ENCODE results near the gene ANXA11.
A peak's percentile ranks its signal among the peaks of the same experiment; 100 is the strongest.

Gene ANXA11

DNA sequence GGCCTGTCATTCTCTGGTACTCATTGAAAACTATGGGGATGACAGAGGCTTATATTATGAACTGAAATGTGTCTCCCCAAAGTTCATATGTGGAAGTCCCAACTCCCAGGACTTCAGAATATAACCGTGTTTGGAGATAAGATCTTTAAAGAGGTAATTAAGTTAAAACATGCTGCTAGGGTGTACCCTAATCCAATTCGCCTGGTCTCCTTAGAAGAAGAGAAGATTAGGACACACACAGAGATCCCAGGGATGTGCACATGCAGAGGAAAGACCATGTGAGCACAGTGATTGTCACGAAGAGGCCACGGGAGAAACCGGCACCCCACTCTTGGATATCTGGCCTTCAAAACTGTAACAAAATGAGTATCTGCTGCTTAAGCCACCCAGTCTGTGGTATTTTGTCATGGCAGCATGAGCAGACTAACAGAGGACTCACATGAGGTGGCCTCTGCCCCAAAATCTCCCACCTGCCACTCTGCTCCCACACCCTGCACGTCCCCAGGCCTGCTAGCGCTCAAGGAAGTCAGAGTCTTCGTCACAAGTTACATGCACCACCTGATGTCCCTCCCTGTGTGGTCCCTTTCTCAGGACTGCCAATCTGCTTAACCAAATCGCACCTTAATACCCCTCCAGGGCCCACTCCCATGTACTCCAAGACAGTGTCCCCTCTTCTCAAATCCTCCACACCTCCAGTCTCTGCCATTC is 46.0 kb downstream of the ANXA11 start:
- H3K36me3 Mint-ChIP-seq (ENCODE audit: low read depth): peaks cover 100% of the 10 kb centered on the region
- H3K9me3 Mint-ChIP-seq: no peaks in the 10 kb centered on the region

DNA sequence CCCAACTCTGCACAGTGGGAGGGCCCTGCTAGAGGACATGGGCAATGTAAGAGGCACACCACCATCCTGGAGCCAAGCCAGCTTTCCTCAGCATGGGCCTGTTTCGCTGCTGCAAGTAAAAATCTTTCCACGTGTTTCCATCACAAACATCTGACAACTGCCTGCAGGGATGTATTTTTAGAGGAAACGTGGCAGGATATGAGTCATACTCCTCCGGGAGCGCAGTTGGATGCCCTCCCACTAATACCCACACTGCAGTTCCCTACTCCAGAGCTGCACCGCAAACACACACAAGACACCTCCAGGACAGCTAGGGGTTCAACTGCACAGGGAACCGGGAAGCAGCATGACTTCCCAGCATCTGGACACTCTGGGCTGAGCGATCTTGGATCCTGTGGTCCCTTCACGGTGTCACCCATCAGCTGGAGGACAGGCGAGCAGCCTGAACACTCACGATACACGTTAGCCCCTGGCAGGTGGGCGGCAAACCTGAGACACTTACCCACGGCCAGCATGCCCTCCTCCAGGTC is 46.7 kb downstream of the ANXA11 start:
- H3K9me3 Mint-ChIP-seq: no peaks in the 10 kb centered on the region
- H3K27me3 Mint-ChIP-seq: no peaks in the 10 kb centered on the region
- peak overlapping the region; percentile 35 for H3K4me3 Mint-ChIP-seq
- H3K27ac Mint-ChIP-seq: peak overlapping the region; percentile 16
- peaks cover 100% of the 10 kb centered on the region for H3K36me3 Mint-ChIP-seq (ENCODE audit: low read depth)
- intact Hi-C loops (cut with micrococcal nuclease): no loop called here
- H3K4me1 Mint-ChIP-seq (ENCODE audit: low read depth): peaks cover 62% of the 10 kb centered on the region

More for the DNA sequence above, 46.0 kb downstream of the ANXA11 start:
- H3K27me3 Mint-ChIP-seq: no peaks in the 10 kb centered on the region
- peak overlapping the region; percentile 35 for H3K4me3 Mint-ChIP-seq
- intact Hi-C loops (cut with micrococcal nuclease): no loop called here
- peaks cover 69% of the 10 kb centered on the region for H3K4me1 Mint-ChIP-seq (ENCODE audit: low read depth)
- H3K27ac Mint-ChIP-seq: peak overlapping the region; percentile 16

DNA sequence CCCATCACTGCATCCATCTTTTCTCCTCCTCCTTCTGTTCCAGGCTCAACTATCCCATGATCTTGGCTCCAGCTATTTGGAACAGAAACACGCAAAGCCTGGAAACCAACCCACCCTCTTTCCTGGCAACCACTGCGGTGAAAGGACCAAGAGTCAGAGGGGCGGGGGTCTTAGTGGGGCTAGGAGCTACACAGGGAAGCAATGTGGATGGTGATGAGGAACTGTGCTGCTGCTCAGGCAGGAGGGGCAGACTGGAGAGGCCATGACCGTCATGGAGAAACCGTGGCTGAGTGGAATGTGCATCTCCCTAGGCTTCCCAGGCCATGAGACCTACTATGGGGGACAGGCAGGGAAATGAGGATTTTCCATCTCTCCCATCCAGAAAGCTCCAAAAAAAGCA is 47.2 kb downstream of the ANXA11 start:
- Mint-ChIP-seq H3K9me3 (no peaks in the 10 kb centered on the region), H3K4me3 (no peak overlapping the region), H3K27ac (peak overlapping the region; percentile 16)

DNA sequence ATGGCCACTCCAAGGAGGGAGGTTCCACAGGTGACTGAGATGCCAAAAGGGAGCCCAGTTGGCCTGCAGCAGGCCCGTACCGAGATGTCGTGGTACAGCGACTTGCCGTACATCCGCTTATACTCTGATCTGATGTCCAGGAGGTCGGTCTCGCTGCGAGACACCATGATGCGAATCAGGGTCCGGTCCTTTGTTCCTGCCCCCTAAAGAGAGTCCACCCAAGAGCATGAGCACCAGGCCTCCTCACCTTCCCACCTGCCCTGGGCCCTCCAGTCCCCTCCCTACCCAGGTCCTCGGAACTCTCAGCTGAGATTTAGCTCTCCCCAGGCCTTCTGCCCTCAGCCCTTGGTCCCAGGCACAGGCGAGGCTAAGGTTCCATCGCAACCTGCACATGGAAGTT is 47.8 kb downstream of the ANXA11 start:
- Mint-ChIP-seq H3K4me3 (no peak overlapping the region), H3K9me3 (no peaks in the 10 kb centered on the region), H3K27ac (no peak overlapping the region), H3K4me1 (ENCODE audit: low read depth) (peaks cover 57% of the 10 kb centered on the region), H3K36me3 (ENCODE audit: low read depth) (peaks cover 100% of the 10 kb centered on the region), H3K27me3 (no peaks in the 10 kb centered on the region)
- intact Hi-C loops (cut with micrococcal nuclease): no loop called here

More for the DNA sequence above, 47.2 kb downstream of the ANXA11 start:
- Mint-ChIP-seq H3K36me3 (ENCODE audit: low read depth) (peaks cover 100% of the 10 kb centered on the region), H3K4me1 (ENCODE audit: low read depth) (peaks cover 57% of the 10 kb centered on the region), H3K27me3 (no peaks in the 10 kb centered on the region)
- intact Hi-C loops (cut with micrococcal nuclease): no loop called here

DNA sequence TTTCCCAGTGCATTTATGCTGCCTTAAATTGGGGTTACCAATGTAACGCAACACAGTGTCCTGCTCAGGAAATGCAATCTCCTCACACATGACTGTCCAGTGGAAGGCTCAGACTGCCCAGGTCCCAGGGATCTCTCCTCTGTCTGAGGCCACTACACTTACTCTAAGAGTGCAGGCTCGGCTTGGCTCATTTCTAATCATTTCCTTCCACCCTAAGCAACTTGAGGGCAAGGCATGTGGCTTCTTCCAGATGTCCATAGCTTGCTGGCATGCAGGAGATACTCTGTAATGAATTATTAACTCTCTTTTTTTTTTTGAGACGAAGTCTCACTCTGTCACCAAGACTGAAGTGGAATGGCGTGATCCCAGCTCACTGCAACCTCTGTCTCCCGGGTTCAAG is 49.1 kb downstream of the ANXA11 start:
- peaks cover 47% of the 10 kb centered on the region for H3K4me1 Mint-ChIP-seq (ENCODE audit: low read depth)
- peaks cover 100% of the 10 kb centered on the region for H3K36me3 Mint-ChIP-seq (ENCODE audit: low read depth)
- no peak overlapping the region for H3K27ac Mint-ChIP-seq
- no peaks in the 10 kb centered on the region for H3K27me3 Mint-ChIP-seq
- intact Hi-C loops (cut with micrococcal nuclease): no loop called here
- no peaks in the 10 kb centered on the region for H3K9me3 Mint-ChIP-seq
- H3K4me3 Mint-ChIP-seq: no peak overlapping the region

DNA sequence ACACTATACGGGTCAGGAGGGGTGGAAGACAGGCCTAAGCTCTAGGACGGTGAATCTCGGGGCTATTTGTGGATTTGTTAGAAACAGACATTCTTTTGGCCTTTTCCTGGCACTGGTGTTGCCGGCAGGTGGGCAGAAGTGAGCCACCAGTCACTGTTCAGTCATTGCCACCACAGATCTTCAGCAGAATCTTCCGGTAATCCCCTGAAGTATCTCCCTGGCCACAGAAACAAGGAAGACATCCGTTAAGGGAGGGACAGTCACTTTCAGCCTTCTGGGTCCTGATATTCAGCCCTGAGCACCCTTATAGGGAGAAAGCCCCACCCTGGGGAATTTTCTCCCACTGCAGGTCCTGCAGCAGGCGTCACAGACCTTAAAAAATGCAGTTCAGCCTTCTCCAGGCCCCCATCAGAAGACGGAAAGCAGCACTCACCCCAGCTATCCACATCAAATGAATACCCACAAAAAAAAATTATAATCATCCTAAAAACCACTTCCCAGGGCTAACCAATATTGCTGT is 49.6 kb downstream of the ANXA11 start:
- Mint-ChIP-seq H3K27me3 (no peaks in the 10 kb centered on the region), H3K27ac (no peak overlapping the region), H3K4me3 (no peak overlapping the region), H3K4me1 (ENCODE audit: low read depth) (peaks cover 42% of the 10 kb centered on the region), H3K36me3 (ENCODE audit: low read depth) (peaks cover 100% of the 10 kb centered on the region), H3K9me3 (no peaks in the 10 kb centered on the region)
- intact Hi-C loops (cut with micrococcal nuclease): no loop called here

DNA sequence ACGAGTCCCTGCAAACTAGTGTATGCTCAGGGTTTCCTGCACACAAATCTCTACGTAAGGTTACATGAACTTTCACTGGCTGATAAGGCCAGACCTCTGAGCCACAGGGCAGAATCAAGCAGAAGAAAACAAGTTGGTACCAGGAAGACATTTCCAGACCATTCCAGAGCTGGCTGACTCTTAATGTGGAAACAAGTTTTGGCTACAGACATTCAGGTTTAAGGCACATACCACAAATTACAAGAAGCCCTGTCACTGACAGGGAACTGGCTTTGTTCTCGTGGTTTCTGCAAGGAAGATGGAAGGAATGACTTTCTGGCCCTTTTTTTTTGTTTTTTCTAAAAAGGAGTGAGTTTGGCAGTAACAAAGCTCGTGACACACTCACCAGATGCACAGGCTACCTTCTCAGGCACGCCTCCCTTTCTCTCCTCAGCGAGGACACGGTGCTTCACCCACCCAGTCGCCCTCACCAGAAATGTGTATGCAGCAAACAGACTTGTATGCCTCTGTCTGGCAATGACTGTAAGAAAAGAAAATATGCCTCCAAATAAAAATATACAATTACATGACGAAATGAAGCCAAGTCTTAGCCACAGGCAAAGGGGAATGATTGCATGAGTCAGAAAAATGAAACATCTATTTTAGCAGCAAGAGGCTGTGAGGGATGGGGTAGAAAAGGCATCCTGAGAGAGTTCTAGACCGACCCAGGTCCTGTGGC is 50.2 kb downstream of the ANXA11 start:
- intact Hi-C loops (cut with micrococcal nuclease): no loop called here
- Mint-ChIP-seq H3K27me3 (no peaks in the 10 kb centered on the region), H3K9me3 (no peaks in the 10 kb centered on the region), H3K27ac (no peak overlapping the region), H3K4me3 (no peak overlapping the region), H3K36me3 (ENCODE audit: low read depth) (peaks cover 100% of the 10 kb centered on the region), H3K4me1 (ENCODE audit: low read depth) (peaks cover 42% of the 10 kb centered on the region)

DNA sequence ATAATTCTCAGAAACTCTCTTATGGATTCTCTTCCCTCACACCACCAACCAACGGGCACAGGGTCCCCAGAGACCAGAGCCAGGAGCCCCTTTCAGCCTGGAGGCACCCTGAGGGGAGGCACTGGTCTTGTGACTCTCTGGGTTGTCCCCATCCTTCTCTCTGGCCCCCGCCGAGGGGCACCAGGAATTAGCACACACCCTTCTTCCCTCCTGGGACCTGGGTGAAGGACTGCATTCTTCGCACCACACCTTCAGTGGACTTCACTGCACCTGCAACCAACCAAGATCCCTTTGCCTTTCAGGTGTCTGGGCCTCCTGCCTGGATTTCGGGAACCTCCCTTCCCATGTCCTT is 50.7 kb downstream of the ANXA11 start:
- Mint-ChIP-seq H3K27ac (no peak overlapping the region), H3K4me1 (ENCODE audit: low read depth) (peaks cover 37% of the 10 kb centered on the region), H3K4me3 (no peak overlapping the region), H3K27me3 (no peaks in the 10 kb centered on the region), H3K9me3 (no peaks in the 10 kb centered on the region), H3K36me3 (ENCODE audit: low read depth) (peaks cover 100% of the 10 kb centered on the region)
- intact Hi-C loops (cut with micrococcal nuclease): no loop called here

DNA sequence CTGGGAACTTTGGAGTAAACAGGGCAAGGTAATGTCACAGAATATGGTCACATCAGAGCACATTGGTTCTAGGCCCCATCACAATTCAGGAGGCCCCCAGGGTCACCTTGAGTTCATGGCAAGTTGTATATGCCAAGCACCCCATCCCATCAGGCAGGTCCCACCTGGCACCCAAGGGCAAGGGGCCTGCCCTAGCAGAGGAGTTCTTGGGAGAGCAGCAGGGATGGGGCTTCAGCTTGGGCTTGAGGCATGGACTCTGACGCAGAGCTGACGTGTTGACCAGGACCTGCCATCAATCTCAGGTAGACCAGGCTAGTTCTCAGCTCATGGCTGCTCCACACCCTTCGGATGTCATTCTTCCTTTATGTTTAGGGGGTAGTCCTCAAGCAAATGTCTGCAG is 51.9 kb downstream of the ANXA11 start:
- H3K27ac Mint-ChIP-seq: no peak overlapping the region

DNA sequence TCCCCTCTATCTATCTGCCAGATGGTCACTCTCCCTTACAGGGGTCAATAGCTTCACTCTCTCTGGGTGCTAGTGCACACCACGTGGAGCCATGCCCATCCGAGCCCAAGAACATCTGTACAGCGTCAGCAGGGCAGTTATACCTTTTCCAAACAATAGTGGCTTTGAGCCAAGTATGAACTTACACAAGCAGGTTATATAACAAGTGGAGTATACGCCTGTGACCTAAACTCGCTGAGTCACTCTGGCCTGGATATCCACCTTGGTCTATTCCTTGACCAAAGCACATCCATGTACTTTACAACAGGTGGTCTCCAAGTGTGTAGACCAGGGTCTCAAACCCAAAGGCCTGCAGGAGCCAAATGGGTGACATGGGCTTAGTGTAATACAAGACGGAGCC is 52.5 kb downstream of the ANXA11 start:
- no peak overlapping the region for H3K27ac Mint-ChIP-seq
- no peaks in the 10 kb centered on the region for H3K9me3 Mint-ChIP-seq
- peaks cover 100% of the 10 kb centered on the region for H3K36me3 Mint-ChIP-seq (ENCODE audit: low read depth)

More for the DNA sequence above, 51.9 kb downstream of the ANXA11 start:
- intact Hi-C loops (cut with micrococcal nuclease): no loop called here
- H3K9me3 Mint-ChIP-seq: no peaks in the 10 kb centered on the region
- no peaks in the 10 kb centered on the region for H3K27me3 Mint-ChIP-seq
- no peak overlapping the region for H3K4me3 Mint-ChIP-seq
- peaks cover 100% of the 10 kb centered on the region for H3K36me3 Mint-ChIP-seq (ENCODE audit: low read depth)
- peaks cover 32% of the 10 kb centered on the region for H3K4me1 Mint-ChIP-seq (ENCODE audit: low read depth)

DNA sequence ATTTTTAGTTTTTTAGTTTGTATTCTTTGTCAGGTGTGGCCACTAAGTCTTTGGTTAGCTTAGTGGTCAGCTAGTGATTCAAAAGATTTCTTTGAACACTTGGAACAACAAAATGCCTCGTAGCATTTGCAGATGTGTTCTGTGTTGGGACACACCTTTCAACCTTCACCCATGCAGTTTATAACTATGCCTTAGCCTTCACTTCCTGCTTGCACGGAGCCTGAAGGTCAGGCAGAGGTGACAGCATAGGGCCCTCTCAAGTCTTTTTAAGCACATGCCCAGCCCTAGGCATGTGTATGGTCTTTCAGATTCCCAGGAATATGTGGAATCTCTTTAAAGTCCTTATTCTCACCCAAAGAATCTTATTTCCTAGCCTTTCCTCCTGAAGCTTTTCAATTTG is 55.2 kb downstream of the ANXA11 start:
- Mint-ChIP-seq H3K4me3 (no peak overlapping the region), H3K27ac (peak overlapping the region; percentile 39), H3K9me3 (no peaks in the 10 kb centered on the region), H3K36me3 (ENCODE audit: low read depth) (peaks cover 77% of the 10 kb centered on the region), H3K27me3 (no peaks in the 10 kb centered on the region), H3K4me1 (ENCODE audit: low read depth) (peaks cover 29% of the 10 kb centered on the region)
- intact Hi-C loops (cut with micrococcal nuclease): no loop called here

More for the DNA sequence above, 52.5 kb downstream of the ANXA11 start:
- H3K4me3 Mint-ChIP-seq: no peak overlapping the region
- intact Hi-C loops (cut with micrococcal nuclease): no loop called here
- H3K4me1 Mint-ChIP-seq (ENCODE audit: low read depth): peaks cover 26% of the 10 kb centered on the region
- H3K27me3 Mint-ChIP-seq: no peaks in the 10 kb centered on the region

DNA sequence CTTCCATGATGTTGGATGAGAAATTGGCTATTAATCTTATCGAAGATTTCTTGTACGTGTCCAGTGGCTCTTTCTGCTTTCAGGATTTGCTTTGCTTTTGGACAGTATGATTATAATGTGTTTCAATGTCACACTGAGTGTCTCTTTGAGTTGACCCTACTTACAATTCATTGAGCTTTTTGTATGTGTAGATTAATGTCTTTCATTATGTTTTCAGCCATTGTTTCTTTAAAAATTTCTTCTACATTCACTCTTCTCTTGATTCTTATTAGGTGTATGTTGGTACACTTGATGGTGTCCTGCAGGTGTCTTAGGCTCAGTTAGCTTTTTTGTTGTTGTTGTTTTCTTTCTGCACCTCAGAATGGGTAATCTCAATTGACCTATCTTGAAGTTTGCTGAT is 56.2 kb downstream of the ANXA11 start:
- Mint-ChIP-seq H3K27me3 (peaks cover 2% of the 10 kb centered on the region), H3K36me3 (ENCODE audit: low read depth) (peaks cover 66% of the 10 kb centered on the region), H3K4me1 (ENCODE audit: low read depth) (peaks cover 33% of the 10 kb centered on the region), H3K9me3 (no peaks in the 10 kb centered on the region), H3K27ac (no peak overlapping the region), H3K4me3 (no peak overlapping the region)
- intact Hi-C loops (cut with micrococcal nuclease): no loop called here

DNA sequence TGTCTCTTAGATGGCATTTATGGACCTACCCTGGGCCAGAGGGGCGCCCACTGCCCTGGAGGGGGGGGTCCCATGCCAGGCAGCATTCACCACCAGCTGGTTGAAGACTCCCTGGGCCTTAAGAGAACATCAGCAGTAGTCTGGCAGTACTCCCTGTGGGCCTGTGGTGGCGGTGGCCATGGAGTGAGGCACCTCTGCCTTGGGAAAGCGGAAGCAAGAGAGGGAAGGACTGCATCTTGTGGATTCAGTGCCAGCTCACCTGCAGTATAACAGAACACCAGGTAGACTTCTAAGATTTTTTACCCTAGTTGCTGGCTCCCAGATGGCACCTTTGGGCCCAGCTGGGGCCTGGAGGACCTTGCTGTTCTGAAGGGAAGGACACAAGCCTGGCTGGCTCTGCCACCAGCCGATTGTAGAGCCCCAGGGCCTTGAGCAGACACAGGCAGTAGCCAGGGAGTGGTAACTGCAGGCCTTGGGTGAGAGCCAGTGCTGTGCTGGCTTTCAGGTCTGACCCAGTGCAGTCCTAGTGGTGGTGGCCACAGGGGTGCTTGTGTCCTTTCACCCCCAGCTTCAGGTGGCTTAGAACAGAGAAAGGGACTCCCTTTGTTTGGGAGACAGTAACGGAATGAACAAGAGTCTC is 57.1 kb downstream of the ANXA11 start:
- no peaks in the 10 kb centered on the region for H3K9me3 Mint-ChIP-seq
- H3K4me3 Mint-ChIP-seq: no peak overlapping the region
- no peak overlapping the region for H3K27ac Mint-ChIP-seq
- H3K36me3 Mint-ChIP-seq (ENCODE audit: low read depth): peaks cover 58% of the 10 kb centered on the region
- peaks cover 33% of the 10 kb centered on the region for H3K4me1 Mint-ChIP-seq (ENCODE audit: low read depth)
- peaks cover 2% of the 10 kb centered on the region for H3K27me3 Mint-ChIP-seq
- intact Hi-C loops (cut with micrococcal nuclease): no loop called here

DNA sequence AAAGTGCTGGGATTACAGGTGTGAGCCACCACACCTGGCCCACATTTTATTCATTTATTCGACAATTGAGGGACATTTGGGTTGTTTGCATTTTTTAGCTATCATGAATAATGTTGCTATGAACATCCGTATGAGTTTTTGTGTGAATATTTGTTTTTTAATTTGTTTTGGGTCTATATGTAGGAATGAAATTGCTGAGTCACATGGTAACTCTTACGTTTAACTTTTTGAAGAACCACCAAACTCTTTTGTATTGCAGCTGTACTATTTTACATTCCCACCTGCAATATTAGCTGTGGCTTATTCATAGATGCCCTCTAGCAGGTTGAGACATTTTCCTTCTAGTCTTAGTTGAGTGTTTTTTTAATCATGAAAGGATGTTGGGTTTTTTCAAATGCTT is 58.4 kb downstream of the ANXA11 start:
- Mint-ChIP-seq H3K9me3 (no peaks in the 10 kb centered on the region), H3K4me3 (no peak overlapping the region), H3K27ac (no peak overlapping the region), H3K36me3 (ENCODE audit: low read depth) (peaks cover 44% of the 10 kb centered on the region), H3K27me3 (peaks cover 3% of the 10 kb centered on the region), H3K4me1 (ENCODE audit: low read depth) (peaks cover 27% of the 10 kb centered on the region)
- intact Hi-C loops (cut with micrococcal nuclease): no loop called here
